Mesendoderm (in vitro differentiated cells): ENCODE measurements around the gene SHANK1.

Experiments
- DNase-seq: peaks from one replicate; pipeline ENCODE4 v3.0.0; 2013
- H2AK5ac ChIP-seq: 2 replicates; pipeline ENCODE4 v1.6.1; 2013; ENCODE audit warnings: low read length, inconsistent platforms
- H2BK120ac ChIP-seq: 2 replicates; pipeline ENCODE4 v1.6.1; 2013; ENCODE audit warnings: low read depth, mild to moderate bottlenecking, low read length, moderate library complexity, mixed read lengths
- H2BK15ac ChIP-seq: replicated peaks from 2 replicates; pipeline ENCODE4 v1.6.1; 2013; ENCODE audit warnings: low read depth, mild to moderate bottlenecking, moderate library complexity
- H2BK5ac ChIP-seq: 2 replicates; pipeline ENCODE4 v1.6.1; 2013; ENCODE audit warnings: low read length, inconsistent platforms
- H3K18ac ChIP-seq: 2 replicates; pipeline ENCODE4 v1.6.1; 2013; ENCODE audit warnings: mild to moderate bottlenecking, low read length, mixed read lengths
- H3K23ac ChIP-seq: one replicate; pipeline ENCODE4 v1.6.1; 2013; ENCODE audit warnings: low read length
- H3K27ac ChIP-seq: 2 replicates; pipeline ENCODE4 v1.5.1; 2013; ENCODE audit warnings: low read depth, mild to moderate bottlenecking, inconsistent platforms, low read length, moderate library complexity
- H3K27me3 ChIP-seq: 2 replicates; pipeline ENCODE4 v1.6.1; 2013; ENCODE audit warnings: low read length, control low read depth, mild to moderate bottlenecking, inconsistent platforms; ENCODE audit not compliant: insufficient read depth, poor library complexity
- H3K36me3 ChIP-seq: 2 replicates; pipeline ENCODE4 v1.6.1; 2013; ENCODE audit warnings: low read length, inconsistent platforms; ENCODE audit not compliant: control insufficient read depth, insufficient read depth
- H3K4ac ChIP-seq: one replicate; pipeline ENCODE4 v1.6.1; 2013; ENCODE audit warnings: low read depth, mild to moderate bottlenecking, low read length, moderate library complexity
- H3K4me1 ChIP-seq: 2 replicates; pipeline ENCODE4 v1.6.1; 2013; ENCODE audit warnings: low read depth, low read length, inconsistent platforms; ENCODE audit not compliant: control insufficient read depth
- H3K4me2 ChIP-seq: 2 replicates; pipeline ENCODE4 v1.6.1; 2013; ENCODE audit warnings: low read length
- H3K4me3 ChIP-seq: 2 replicates; pipeline ENCODE4 v1.5.1; 2013; ENCODE audit warnings: mild to moderate bottlenecking, low read length
- H3K56ac ChIP-seq: one replicate; pipeline ENCODE4 v1.6.1; 2013; ENCODE audit warnings: low read length
- H3K79me1 ChIP-seq: 2 replicates; pipeline ENCODE4 v1.6.1; 2013; ENCODE audit warnings: low read length, inconsistent platforms
- H3K79me2 ChIP-seq: 2 replicates; pipeline ENCODE4 v1.6.1; 2013; ENCODE audit warnings: mild to moderate bottlenecking, low read length; ENCODE audit not compliant: control insufficient read depth, insufficient read depth
- H3K9ac ChIP-seq: 2 replicates; pipeline ENCODE4 v1.6.1; 2013; ENCODE audit warnings: low read length, inconsistent platforms
- H4K5ac ChIP-seq: one replicate; pipeline ENCODE4 v1.6.1; 2013; ENCODE audit warnings: low read length
- H4K8ac ChIP-seq: one replicate; pipeline ENCODE4 v1.6.1; 2013; ENCODE audit warnings: low read depth, mild to moderate bottlenecking, control low read depth, low read length, moderate library complexity
- WGBS: extraction: QIAGEN DNeasy Blood & Tissue Kit; methylation state at CpG from one replicate; pipeline ENCODE4 v1.1.7; 2013; ENCODE audit warnings: low lambda C conversion rate, missing lambda C conversion rate; ENCODE audit not compliant: insufficient coverage; ENCODE audit errors: extremely low coverage; 5-methylcytosine and 5-hydroxymethylcytosine counted together

Gene SHANK1

GRCh38 chr19:50670102-50670380 lies 49.6 kb downstream of the SHANK1 start:
- Histone ChIP-seq H3K79me2 (no peaks in the 10 kb centered on the region), H2BK120ac (no peak overlapping the region), H3K27me3 (peaks cover 41% of the 10 kb centered on the region), H3K9ac (no peak overlapping the region), H3K4me3 (no peak overlapping the region), H4K8ac (no peak overlapping the region), H3K27ac (no peak overlapping the region), H3K4ac (no peak overlapping the region), H4K5ac (no peak overlapping the region), H3K18ac (no peak overlapping the region), H3K4me2 (no peak overlapping the region), H3K56ac (no peak overlapping the region), H2BK5ac (no peak overlapping the region), H3K79me1 (no peaks in the 10 kb centered on the region), H3K4me1 (no peaks in the 10 kb centered on the region), H3K23ac (no peak overlapping the region), H3K36me3 (no peaks in the 10 kb centered on the region), H2BK15ac (no peak overlapping the region), H2AK5ac (no peak overlapping the region)
- DNase-seq, result no peak
- WGBS, result no CpG with 5 or more reads among the region's 5 CpGs

DNA sequence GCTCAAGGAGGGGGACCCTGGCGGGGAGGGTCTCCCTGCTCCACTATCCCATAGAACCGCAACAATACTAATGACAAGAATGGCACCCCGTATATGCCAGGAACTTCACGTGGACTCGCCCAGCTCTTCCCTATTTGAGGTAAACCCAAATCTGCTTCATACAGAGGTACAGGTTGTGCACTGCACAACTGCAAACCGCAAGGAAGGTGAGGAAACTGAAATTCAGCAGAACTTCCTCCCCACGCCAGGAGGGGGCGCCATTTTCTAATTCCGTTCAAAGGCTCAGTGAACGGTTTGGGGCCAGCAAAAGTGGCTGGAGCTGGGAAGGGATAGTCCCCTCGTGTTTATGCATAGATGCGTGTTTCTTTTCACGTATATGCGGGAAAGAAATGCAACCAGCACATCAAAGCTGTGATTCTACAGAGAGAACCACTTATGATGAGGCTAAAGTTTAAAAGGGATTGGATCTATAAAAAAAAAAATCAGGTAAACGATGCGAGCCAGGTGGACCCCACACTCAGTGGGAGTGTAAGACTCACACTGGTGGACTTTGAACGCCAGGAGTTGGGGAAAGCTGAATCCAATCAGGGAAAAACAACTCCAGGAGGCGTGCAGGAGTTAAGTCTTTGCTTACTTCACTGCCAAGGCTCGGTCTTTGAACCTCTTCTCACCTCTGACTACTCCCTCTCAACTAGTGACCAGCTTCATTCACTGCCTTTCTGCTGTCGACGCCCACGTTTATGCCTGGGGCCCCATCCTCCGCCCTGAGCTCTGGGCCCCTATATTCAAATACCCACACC lies 50.1 kb downstream of the SHANK1 start:
- H4K8ac ChIP-seq, result no peak overlapping the region
- no peak overlapping the region for H3K56ac ChIP-seq
- no peaks in the 10 kb centered on the region for H3K79me2 ChIP-seq
- no peak overlapping the region for H3K23ac ChIP-seq
- H3K9ac ChIP-seq, result no peak overlapping the region
- H2BK120ac ChIP-seq, result no peak overlapping the region
- H4K5ac ChIP-seq, result no peak overlapping the region
- no peaks in the 10 kb centered on the region for H3K4me1 ChIP-seq
- no peak for DNase-seq
- H3K27ac ChIP-seq, result no peak overlapping the region
- H3K4me3 ChIP-seq, result no peak overlapping the region
- H2BK5ac ChIP-seq, result no peak overlapping the region
- no peak overlapping the region for H3K18ac ChIP-seq
- H2AK5ac ChIP-seq, result no peak overlapping the region
- peaks cover 41% of the 10 kb centered on the region for H3K27me3 ChIP-seq
- H3K36me3 ChIP-seq, result no peaks in the 10 kb centered on the region
- no CpG with 5 or more reads among the region's 23 CpGs for WGBS
- H3K4ac ChIP-seq, result no peak overlapping the region
- no peak overlapping the region for H2BK15ac ChIP-seq
- H3K79me1 ChIP-seq, result no peaks in the 10 kb centered on the region
- no peak overlapping the region for H3K4me2 ChIP-seq

DNA sequence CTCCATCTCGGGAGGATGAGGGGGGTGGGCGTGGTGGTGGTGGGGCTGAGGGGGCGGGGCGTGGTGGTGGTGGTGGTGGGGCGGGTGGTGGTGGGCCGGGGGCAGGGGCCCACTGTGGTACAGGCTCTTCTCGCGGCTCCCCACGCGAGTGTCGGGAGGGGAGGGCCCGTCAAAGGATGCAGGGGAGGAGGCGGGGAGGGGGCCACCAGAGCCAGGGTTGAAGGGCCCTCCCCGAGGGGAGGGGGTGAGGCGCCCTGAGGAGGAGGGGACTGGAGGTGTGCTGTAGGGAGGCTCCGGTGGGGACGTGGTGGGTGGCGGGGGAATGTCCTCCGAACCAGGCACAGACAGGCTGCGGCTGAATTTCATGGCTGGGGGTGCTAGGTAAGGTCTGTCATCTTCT lies 50.7 kb downstream of the SHANK1 start:
- H2BK15ac ChIP-seq, result no peak overlapping the region
- no peaks in the 10 kb centered on the region for H3K4me1 ChIP-seq
- H2AK5ac ChIP-seq, result no peak overlapping the region
- H3K36me3 ChIP-seq, result no peaks in the 10 kb centered on the region
- no peak overlapping the region for H2BK120ac ChIP-seq
- H3K23ac ChIP-seq, result no peak overlapping the region
- WGBS, result no CpG with 5 or more reads among the region's 20 CpGs
- H3K79me1 ChIP-seq, result no peaks in the 10 kb centered on the region
- no peak for DNase-seq
- H3K27me3 ChIP-seq, result peaks cover 39% of the 10 kb centered on the region
- no peak overlapping the region for H3K4me2 ChIP-seq
- no peak overlapping the region for H3K18ac ChIP-seq
- H3K79me2 ChIP-seq, result no peaks in the 10 kb centered on the region
- no peak overlapping the region for H2BK5ac ChIP-seq
- no peak overlapping the region for H3K4me3 ChIP-seq
- H3K4ac ChIP-seq, result no peak overlapping the region
- no peak overlapping the region for H4K5ac ChIP-seq
- H3K27ac ChIP-seq, result no peak overlapping the region
- no peak overlapping the region for H3K9ac ChIP-seq
- H3K56ac ChIP-seq, result no peak overlapping the region
- H4K8ac ChIP-seq, result no peak overlapping the region

- Histone ChIP-seq H2BK5ac (no peak overlapping the region), H2BK15ac (no peak overlapping the region), H3K56ac (no peak overlapping the region), H3K18ac (no peak overlapping the region), H3K4me3 (no peak overlapping the region), H3K36me3 (no peaks in the 10 kb centered on the region), H3K4me2 (no peak overlapping the region), H2AK5ac (no peak overlapping the region), H2BK120ac (no peak overlapping the region), H3K9ac (no peak overlapping the region), H4K8ac (no peak overlapping the region), H3K79me2 (no peaks in the 10 kb centered on the region), H3K23ac (no peak overlapping the region), H3K4me1 (no peaks in the 10 kb centered on the region), H4K5ac (no peak overlapping the region), H3K4ac (no peak overlapping the region), H3K27ac (no peak overlapping the region), H3K27me3 (peaks cover 39% of the 10 kb centered on the region), H3K79me1 (no peaks in the 10 kb centered on the region)
- no peak for DNase-seq
- WGBS, result no CpG with 5 or more reads among the region's 49 CpGs
These were observed 51.2 kb downstream of the SHANK1 start for GRCh38 chr19:50668416-50668815.

- H3K4ac ChIP-seq, result no peak overlapping the region
- H3K4me2 ChIP-seq, result no peak overlapping the region
- H3K27me3 ChIP-seq, result peaks cover 35% of the 10 kb centered on the region
- no peak overlapping the region for H3K56ac ChIP-seq
- no peak overlapping the region for H3K9ac ChIP-seq
- no peak overlapping the region for H3K23ac ChIP-seq
- H3K4me1 ChIP-seq, result no peaks in the 10 kb centered on the region
- no peak overlapping the region for H2BK5ac ChIP-seq
- H3K79me1 ChIP-seq, result no peaks in the 10 kb centered on the region
- no peak for DNase-seq
- no peak overlapping the region for H3K27ac ChIP-seq
- no peaks in the 10 kb centered on the region for H3K79me2 ChIP-seq
- H4K5ac ChIP-seq, result no peak overlapping the region
- no peak overlapping the region for H2BK120ac ChIP-seq
- no peak overlapping the region for H2AK5ac ChIP-seq
- H3K18ac ChIP-seq, result no peak overlapping the region
- no CpG with 5 or more reads among the region's 58 CpGs for WGBS
- H4K8ac ChIP-seq, result no peak overlapping the region
- no peaks in the 10 kb centered on the region for H3K36me3 ChIP-seq
- no peak overlapping the region for H3K4me3 ChIP-seq
- no peak overlapping the region for H2BK15ac ChIP-seq
These were observed 51.8 kb downstream of the SHANK1 start for GRCh38 chr19:50667759-50668231.

DNA sequence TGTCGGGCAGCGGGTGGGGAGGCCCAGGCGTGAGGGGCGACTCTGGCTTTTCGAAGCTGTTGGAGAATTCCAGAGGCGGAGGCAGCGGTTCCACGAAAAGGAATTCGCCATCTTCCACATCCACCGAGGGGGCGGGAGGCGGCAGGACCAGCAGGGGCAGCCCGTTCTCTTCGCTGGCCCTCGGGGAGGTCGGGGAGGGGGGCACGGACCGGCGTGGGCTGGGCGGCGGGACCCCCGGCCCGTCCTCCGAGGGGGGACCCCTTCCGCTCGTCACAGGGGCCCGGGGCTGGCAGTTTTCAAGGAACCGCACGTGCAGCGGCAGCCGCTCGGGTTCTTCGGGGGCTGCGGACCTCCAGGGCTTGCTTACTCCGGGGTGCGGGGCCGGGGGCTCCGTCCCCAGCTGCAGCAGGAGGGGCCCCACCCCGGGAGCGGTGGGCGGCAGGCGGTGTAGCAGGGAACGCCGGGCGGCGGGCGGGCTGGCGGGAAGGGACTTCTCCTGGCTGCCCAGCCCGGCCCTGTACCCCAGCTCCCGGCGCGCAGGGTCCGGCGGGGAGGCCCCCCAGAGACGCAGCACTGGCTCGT lies 52.3 kb downstream of the SHANK1 start:
- H3K23ac ChIP-seq, result no peak overlapping the region
- H3K27me3 ChIP-seq, result peaks cover 34% of the 10 kb centered on the region
- H3K36me3 ChIP-seq, result no peaks in the 10 kb centered on the region
- no peak overlapping the region for H4K8ac ChIP-seq
- H3K4ac ChIP-seq, result no peak overlapping the region
- no peak for DNase-seq
- no peaks in the 10 kb centered on the region for H3K79me2 ChIP-seq
- no peak overlapping the region for H4K5ac ChIP-seq
- H3K27ac ChIP-seq, result no peak overlapping the region
- no peak overlapping the region for H2BK120ac ChIP-seq
- no peaks in the 10 kb centered on the region for H3K4me1 ChIP-seq
- H3K4me3 ChIP-seq, result no peak overlapping the region
- H2AK5ac ChIP-seq, result no peak overlapping the region
- no peak overlapping the region for H2BK15ac ChIP-seq
- H3K56ac ChIP-seq, result no peak overlapping the region
- no peaks in the 10 kb centered on the region for H3K79me1 ChIP-seq
- H3K4me2 ChIP-seq, result no peak overlapping the region
- no peak overlapping the region for H3K18ac ChIP-seq
- H3K9ac ChIP-seq, result no peak overlapping the region
- H2BK5ac ChIP-seq, result no peak overlapping the region
- no CpG with 5 or more reads among the region's 56 CpGs for WGBS
